Peyer's patch (tissue), 4 donors: ENCODE results near the gene MCF2L2. TPM values are rescaled to one million over a fixed set of nuclear protein-coding genes. Genes with fewer than 3 reads are reported as not detected.

ENCODE experiments used
- DNase-seq, 3 donors: peaks; one replicate each; pipeline ENCODE4 v3.0.0-alpha.2; 2017 to 2019
- H3K27ac ChIP-seq, 4 donors: fragments of 200-600 bp; sonication (generic); one replicate each; pipeline ENCODE4 v1.5.1; 2016 to 2019
- H3K27me3 ChIP-seq, 2 donors: fragments of 200-600 bp; sonication (generic); one replicate each; pipeline ENCODE4 v1.5.1; 2019
- H3K36me3 ChIP-seq, 3 donors: fragments of 200-600 bp; sonication (generic); one replicate each; pipeline ENCODE4 v1.5.1; 2016 to 2019
- H3K4me1 ChIP-seq, 4 donors: fragments of 200-600 bp; sonication (generic); one replicate each; pipeline ENCODE4 v1.5.1; 2016 to 2019
- H3K4me3 ChIP-seq, 4 donors: fragments of 200-600 bp; sonication (generic); 1 replicate in 3 of 4; 2 replicates in 1 of 4; pipeline ENCODE4 v1.5.1; 2016 to 2019; ENCODE audit warnings: mild to moderate bottlenecking in 1 of 4
- H3K9me3 ChIP-seq, 4 donors: fragments of 200-600 bp; sonication (generic); one replicate each; pipeline ENCODE4 v1.5.1; 2016 to 2019; ENCODE audit warnings: mild to moderate bottlenecking in 1 of 4
- POLR2A ChIP-seq, 2 donors: fragments of 450-650 bp; IDR thresholded peaks; one replicate each; pipeline ENCODE4 v1.5.1; 2017; ENCODE audit warnings: antibody characterized with exemption in 2 of 2, mild to moderate bottlenecking in 2 of 2, moderate library complexity in 2 of 2
- total RNA-seq, 4 donors: library from RNA; depleted of rRNA; stranded (reverse); fragments of >200 nt; gene quantifications; one replicate each; pipeline ENCODE4 v1.1.0, GENCODE V29; 2016
- TF ChIP-seq, protein P1 (sequence below), 6 experiments: fragments of 450-650 bp in 4 of 6; fragments of 200-600 bp in 2 of 6; sonication (generic) in 1 of 6; IDR thresholded peaks; one replicate each; pipeline ENCODE4 v1.5.1; 2017 to 2019; ENCODE audit warnings: antibody characterized with exemption in 6 of 6, mild to moderate bottlenecking in 3 of 6, moderate library complexity in 1 of 6

MCF2L2 gene
- total RNA-seq, 4 donors from 2014 or later: 0.67 to 12.4 (median 1.1) TPM

DNA sequence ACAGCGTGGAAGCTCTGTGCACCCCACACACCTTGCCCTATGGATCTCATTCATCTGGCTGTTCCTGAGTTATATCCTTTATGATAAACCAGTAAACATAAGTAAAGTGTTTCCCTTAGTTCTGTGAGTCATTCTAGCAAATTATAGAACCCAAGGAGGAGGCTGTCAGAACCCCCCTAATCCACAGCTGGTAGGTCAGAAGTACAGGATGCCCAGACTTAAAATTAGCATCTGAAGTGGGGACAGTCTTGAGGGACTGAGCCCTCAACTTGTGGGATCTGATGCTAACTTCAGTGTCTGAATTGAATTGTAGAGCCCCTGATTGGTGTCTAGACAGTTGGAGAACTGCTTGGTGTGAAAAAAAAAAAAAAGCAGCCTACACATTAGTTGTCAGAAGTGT, 100.3 kb downstream of the MCF2L2 start:
- H3K4me1 ChIP-seq: no peaks in the 10 kb centered on the region
- H3K27ac ChIP-seq: no peak overlapping the region
- H3K4me3 ChIP-seq: no peak overlapping the region
- H3K9me3 ChIP-seq: no peaks in the 10 kb centered on the region
- DNase-seq: no peak
- no peaks in the 10 kb centered on the region for H3K27me3 ChIP-seq
- no peaks in the 10 kb centered on the region for H3K36me3 ChIP-seq
- TF ChIP-seq POLR2A (IDR thresholded peaks at IDR 0.05): no peak
- TF ChIP-seq, protein P1, sequence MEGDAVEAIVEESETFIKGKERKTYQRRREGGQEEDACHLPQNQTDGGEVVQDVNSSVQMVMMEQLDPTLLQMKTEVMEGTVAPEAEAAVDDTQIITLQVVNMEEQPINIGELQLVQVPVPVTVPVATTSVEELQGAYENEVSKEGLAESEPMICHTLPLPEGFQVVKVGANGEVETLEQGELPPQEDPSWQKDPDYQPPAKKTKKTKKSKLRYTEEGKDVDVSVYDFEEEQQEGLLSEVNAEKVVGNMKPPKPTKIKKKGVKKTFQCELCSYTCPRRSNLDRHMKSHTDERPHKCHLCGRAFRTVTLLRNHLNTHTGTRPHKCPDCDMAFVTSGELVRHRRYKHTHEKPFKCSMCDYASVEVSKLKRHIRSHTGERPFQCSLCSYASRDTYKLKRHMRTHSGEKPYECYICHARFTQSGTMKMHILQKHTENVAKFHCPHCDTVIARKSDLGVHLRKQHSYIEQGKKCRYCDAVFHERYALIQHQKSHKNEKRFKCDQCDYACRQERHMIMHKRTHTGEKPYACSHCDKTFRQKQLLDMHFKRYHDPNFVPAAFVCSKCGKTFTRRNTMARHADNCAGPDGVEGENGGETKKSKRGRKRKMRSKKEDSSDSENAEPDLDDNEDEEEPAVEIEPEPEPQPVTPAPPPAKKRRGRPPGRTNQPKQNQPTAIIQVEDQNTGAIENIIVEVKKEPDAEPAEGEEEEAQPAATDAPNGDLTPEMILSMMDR (IDR thresholded peaks at IDR 0.05): no peak

DNA sequence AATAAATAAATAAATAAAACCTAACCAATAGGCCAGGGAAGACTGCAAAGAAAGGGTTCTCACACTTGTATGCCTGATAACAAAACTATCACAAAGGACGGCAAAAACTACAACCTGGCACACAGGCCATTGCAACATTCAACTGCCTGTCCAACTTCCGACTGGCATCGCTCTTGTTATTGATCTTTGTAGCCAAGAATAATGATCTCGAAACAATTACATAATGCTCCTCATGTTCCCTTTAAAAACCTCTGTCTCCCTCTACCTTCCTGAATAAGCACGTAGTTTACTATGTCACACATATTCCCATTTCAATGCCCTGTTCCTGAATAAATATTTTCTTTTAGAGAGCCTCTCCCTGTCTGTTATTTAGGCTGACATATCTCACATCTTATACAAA, 101.1 kb downstream of the MCF2L2 start:
- TF ChIP-seq, protein P1 (IDR thresholded peaks at IDR 0.05): peak in 3 of 6 experiments; percentile 22 to 61 (median 45)
- no peak for TF ChIP-seq POLR2A (IDR thresholded peaks at IDR 0.05)
- no peak for DNase-seq
- no peaks in the 10 kb centered on the region for H3K4me1 ChIP-seq
- no peaks in the 10 kb centered on the region for H3K36me3 ChIP-seq
- H3K4me3 ChIP-seq: no peak overlapping the region
- no peak overlapping the region for H3K27ac ChIP-seq
- H3K9me3 ChIP-seq: no peaks in the 10 kb centered on the region
- no peaks in the 10 kb centered on the region for H3K27me3 ChIP-seq

DNA sequence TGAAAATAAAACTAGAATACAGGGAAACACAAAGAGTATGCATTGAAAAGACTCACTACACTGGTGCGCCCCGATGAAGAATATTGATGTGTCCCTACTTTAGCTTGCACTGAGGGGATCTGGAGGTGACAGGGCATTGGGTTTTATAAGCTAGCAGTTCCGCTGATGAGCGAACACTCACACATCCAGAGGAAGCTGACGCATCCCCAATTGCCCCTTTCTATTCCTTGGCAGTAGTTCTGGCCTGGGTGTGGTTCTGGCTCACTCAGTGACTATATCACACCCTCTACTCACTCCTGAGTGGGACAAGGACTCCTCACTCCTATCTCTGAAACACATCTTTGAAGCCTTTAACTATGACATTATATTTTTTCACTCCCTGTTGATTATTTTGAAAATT, 104.3 kb downstream of the MCF2L2 start:
- Histone ChIP-seq H3K27me3 (no peaks in the 10 kb centered on the region), H3K9me3 (no peaks in the 10 kb centered on the region), H3K4me3 (no peak overlapping the region), H3K27ac (no peak overlapping the region), H3K4me1 (no peaks in the 10 kb centered on the region), H3K36me3 (no peaks in the 10 kb centered on the region)
- TF ChIP-seq, protein P1 (IDR thresholded peaks at IDR 0.05): no peak
- TF ChIP-seq POLR2A (IDR thresholded peaks at IDR 0.05): no peak
- peak in 1 of 3 donors; percentile 51 for DNase-seq

- DNase-seq: no peak
- no peaks in the 10 kb centered on the region for H3K4me1 ChIP-seq
- TF ChIP-seq, protein P1 (IDR thresholded peaks at IDR 0.05): no peak
- no peak for TF ChIP-seq POLR2A (IDR thresholded peaks at IDR 0.05)
- H3K27ac ChIP-seq: no peak overlapping the region
- no peaks in the 10 kb centered on the region for H3K9me3 ChIP-seq
- no peaks in the 10 kb centered on the region for H3K27me3 ChIP-seq
- no peak overlapping the region for H3K4me3 ChIP-seq
- no peaks in the 10 kb centered on the region for H3K36me3 ChIP-seq
Measured at GRCh38 chr3:183319371-183319770, 109.0 kb downstream of the MCF2L2 start.

DNA sequence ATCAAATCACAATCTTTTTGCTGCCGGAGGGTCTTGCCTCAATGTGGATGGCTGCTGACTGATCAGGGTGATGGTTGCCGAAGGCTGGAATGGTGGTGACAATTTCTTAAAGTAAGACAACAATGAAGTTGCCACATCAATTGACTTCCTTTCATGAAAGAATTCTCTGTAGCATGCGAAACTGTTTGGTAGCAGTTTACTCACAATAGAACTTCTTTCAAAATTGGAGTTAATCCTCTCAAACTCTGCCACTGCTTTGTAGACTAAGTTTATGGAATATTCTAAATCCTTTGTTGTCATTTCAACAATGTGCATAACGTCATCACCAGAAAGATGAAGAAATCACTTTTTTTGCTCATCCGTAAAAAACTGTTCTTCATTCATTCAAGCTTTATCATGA, 109.5 kb downstream of the MCF2L2 start:
- Histone ChIP-seq H3K9me3 (no peaks in the 10 kb centered on the region), H3K4me3 (no peak overlapping the region), H3K4me1 (no peaks in the 10 kb centered on the region), H3K27me3 (no peaks in the 10 kb centered on the region), H3K27ac (no peak overlapping the region), H3K36me3 (no peaks in the 10 kb centered on the region)
- DNase-seq: no peak
- TF ChIP-seq, protein P1 (IDR thresholded peaks at IDR 0.05): no peak
- TF ChIP-seq POLR2A (IDR thresholded peaks at IDR 0.05): no peak
